ENCODE data around the gene EHBP1.

EHBP1 gene

GRCh38 chr2:62934517-62934916 is 229.0 kb downstream of the EHBP1 start:
- TF ChIP-seq EP300 (IDR thresholded peaks at IDR 0.05; ENCODE audit: borderline replicate concordance) (no peak), REST (IDR thresholded peaks at IDR 0.05; ENCODE audit: low read depth) (no peak), TAF1 (IDR thresholded peaks at IDR 0.05; ENCODE audit: low read depth) (no peak), CEBPB (IDR thresholded peaks at IDR 0.05) (no peak), CREB1 (IDR thresholded peaks at IDR 0.05; ENCODE audit: low read depth) (no peak), EGR1 (IDR thresholded peaks at IDR 0.05) (no peak), NFIC (IDR thresholded peaks at IDR 0.05) (no peak), TCF12 (IDR thresholded peaks at IDR 0.05; ENCODE audit: low read depth) (no peak), YY1 (IDR thresholded peaks at IDR 0.05; ENCODE audit: low read depth) (no peak), RAD21 (IDR thresholded peaks at IDR 0.05; ENCODE audit: low read depth) (no peak), MAX (IDR thresholded peaks at IDR 0.05) (no peak), TEAD4 (IDR thresholded peaks at IDR 0.05) (no peak), USF1 (IDR thresholded peaks at IDR 0.05) (no peak), ZBTB7A (IDR thresholded peaks at IDR 0.05; ENCODE audit: low read depth) (no peak), FOXM1 (IDR thresholded peaks at IDR 0.05; ENCODE audit: borderline replicate concordance, low read depth) (no peak)

- TF ChIP-seq MAX (IDR thresholded peaks at IDR 0.05) (no peak), CREB1 (IDR thresholded peaks at IDR 0.05; ENCODE audit: low read depth) (no peak)
Observed at GRCh38 chr2:62938126-62938525, 232.6 kb downstream of the EHBP1 start.

GRCh38 chr2:62939735-62940491 is 234.4 kb downstream of the EHBP1 start:
- TF ChIP-seq ZBTB7A (IDR thresholded peaks at IDR 0.05; ENCODE audit: low read depth) (no peak), REST (IDR thresholded peaks at IDR 0.05; ENCODE audit: low read depth) (no peak), USF1 (IDR thresholded peaks at IDR 0.05) (no peak), YY1 (IDR thresholded peaks at IDR 0.05; ENCODE audit: low read depth) (no peak), FOXM1 (IDR thresholded peaks at IDR 0.05; ENCODE audit: borderline replicate concordance, low read depth) (no peak), EGR1 (IDR thresholded peaks at IDR 0.05) (no peak), TEAD4 (IDR thresholded peaks at IDR 0.05) (no peak), CEBPB (IDR thresholded peaks at IDR 0.05) (no peak), TAF1 (IDR thresholded peaks at IDR 0.05; ENCODE audit: low read depth) (no peak), TCF12 (IDR thresholded peaks at IDR 0.05; ENCODE audit: low read depth) (no peak), EP300 (IDR thresholded peaks at IDR 0.05; ENCODE audit: borderline replicate concordance) (no peak), RAD21 (IDR thresholded peaks at IDR 0.05; ENCODE audit: low read depth) (no peak), MAX (IDR thresholded peaks at IDR 0.05) (no peak), NFIC (IDR thresholded peaks at IDR 0.05) (no peak), CREB1 (IDR thresholded peaks at IDR 0.05; ENCODE audit: low read depth) (no peak)

GRCh38 chr2:62940697-62941096 is 235.2 kb downstream of the EHBP1 start:
- TF ChIP-seq RAD21 (IDR thresholded peaks at IDR 0.05; ENCODE audit: low read depth) = no peak

- TF ChIP-seq CREB1 (IDR thresholded peaks at IDR 0.05; ENCODE audit: low read depth) (no peak), RAD21 (IDR thresholded peaks at IDR 0.05; ENCODE audit: low read depth) (peak; percentile 32; the same call in 1 of the 2 replicates)
Observed at GRCh38 chr2:62941413-62941812, 235.9 kb downstream of the EHBP1 start.

- TF ChIP-seq TCF12 (IDR thresholded peaks at IDR 0.05; ENCODE audit: low read depth) = no peak
- TF ChIP-seq USF1 (IDR thresholded peaks at IDR 0.05) = no peak
- TF ChIP-seq REST (IDR thresholded peaks at IDR 0.05; ENCODE audit: low read depth) = no peak
- TF ChIP-seq CREB1 (IDR thresholded peaks at IDR 0.05; ENCODE audit: low read depth) = no peak
- no peak for TF ChIP-seq ZBTB7A (IDR thresholded peaks at IDR 0.05; ENCODE audit: low read depth)
- TF ChIP-seq TAF1 (IDR thresholded peaks at IDR 0.05; ENCODE audit: low read depth) = no peak
- TF ChIP-seq NFIC (IDR thresholded peaks at IDR 0.05) = no peak
- TF ChIP-seq MAX (IDR thresholded peaks at IDR 0.05) = no peak
- no peak for TF ChIP-seq EP300 (IDR thresholded peaks at IDR 0.05; ENCODE audit: borderline replicate concordance)
- TF ChIP-seq FOXM1 (IDR thresholded peaks at IDR 0.05; ENCODE audit: borderline replicate concordance, low read depth) = no peak
- no peak for TF ChIP-seq YY1 (IDR thresholded peaks at IDR 0.05; ENCODE audit: low read depth)
- TF ChIP-seq EGR1 (IDR thresholded peaks at IDR 0.05) = no peak
- TF ChIP-seq RAD21 (IDR thresholded peaks at IDR 0.05; ENCODE audit: low read depth) = no peak
- no peak for TF ChIP-seq TEAD4 (IDR thresholded peaks at IDR 0.05)
- no peak for TF ChIP-seq CEBPB (IDR thresholded peaks at IDR 0.05)
Observed at GRCh38 chr2:62944362-62944761, 238.8 kb downstream of the EHBP1 start.
